ENCODE results near the gene DAPL1.

DAPL1 gene

DNA sequence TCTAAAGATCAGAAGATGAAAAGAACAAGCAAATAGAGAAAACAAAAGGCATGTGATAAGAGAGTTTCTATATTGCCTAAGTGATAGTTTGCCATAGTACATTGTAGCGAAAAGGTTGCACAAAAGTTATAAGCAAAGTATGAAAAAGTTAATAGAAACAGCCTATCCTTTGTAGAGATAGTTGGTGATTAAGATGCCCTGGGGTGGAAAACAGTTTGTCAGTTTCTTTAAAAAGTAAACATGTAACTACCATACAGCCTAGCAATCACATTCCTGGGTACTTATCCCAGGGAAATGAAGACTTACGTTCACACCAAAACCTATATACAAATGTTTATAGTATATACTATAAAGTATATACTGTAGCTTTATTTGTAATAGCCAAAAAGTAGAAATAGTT lies 16.9 kb upstream of the DAPL1 start:
- no peak for DNase-seq

DNA sequence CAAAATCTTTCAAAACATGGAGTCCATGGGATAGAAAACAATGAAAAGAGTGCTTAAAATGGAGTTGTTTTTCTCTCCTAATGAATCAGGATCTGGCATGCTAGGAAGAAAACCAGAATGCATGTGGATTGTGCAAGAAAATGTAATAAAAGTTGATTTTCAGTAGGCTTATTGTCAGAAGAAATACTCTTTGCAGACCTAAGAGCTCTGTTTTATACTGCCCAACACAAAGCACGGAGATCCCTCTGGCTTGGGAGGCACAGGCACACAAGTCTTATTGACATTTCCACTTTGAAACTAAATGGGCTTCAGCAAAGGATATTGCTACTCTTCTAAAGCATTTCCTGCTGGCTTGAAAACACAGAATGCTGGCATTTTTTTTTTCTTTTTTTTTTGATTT lies 15.5 kb upstream of the DAPL1 start:
- DNase-seq, result no peak

DNA sequence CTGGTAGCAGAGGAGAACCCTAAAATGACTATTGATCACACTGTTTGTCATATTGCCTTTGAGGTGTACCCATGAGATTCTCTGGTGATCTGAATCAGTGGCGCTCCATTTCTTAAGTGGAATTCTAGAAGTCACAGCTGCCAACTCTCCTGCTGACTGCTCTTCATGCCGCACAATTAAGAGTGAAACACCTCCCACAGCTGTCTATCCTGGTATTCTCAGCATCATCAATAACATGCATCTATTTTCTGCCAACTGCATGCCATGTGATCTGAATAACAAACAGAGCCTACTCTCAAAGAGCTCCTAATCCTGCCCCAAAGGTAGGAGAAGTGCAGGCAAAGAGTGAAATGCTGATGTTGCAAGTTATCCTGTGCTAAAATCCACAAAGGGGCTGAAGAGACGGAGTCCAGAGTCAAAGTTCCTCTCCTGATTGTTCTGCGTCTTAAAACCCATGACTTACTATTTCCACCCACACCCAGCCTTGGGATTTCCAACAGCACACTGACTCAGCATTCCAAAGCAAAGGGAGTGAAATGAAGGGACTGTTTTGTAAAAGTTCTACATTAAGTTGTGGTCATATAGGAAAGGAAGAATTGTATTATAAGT lies 13.7 kb upstream of the DAPL1 start:
- peak; percentile 50 for DNase-seq

- DNase-seq, result no peak
Measured at GRCh38 chr2:158782136-158782535, 13.0 kb upstream of the DAPL1 start.

DNA sequence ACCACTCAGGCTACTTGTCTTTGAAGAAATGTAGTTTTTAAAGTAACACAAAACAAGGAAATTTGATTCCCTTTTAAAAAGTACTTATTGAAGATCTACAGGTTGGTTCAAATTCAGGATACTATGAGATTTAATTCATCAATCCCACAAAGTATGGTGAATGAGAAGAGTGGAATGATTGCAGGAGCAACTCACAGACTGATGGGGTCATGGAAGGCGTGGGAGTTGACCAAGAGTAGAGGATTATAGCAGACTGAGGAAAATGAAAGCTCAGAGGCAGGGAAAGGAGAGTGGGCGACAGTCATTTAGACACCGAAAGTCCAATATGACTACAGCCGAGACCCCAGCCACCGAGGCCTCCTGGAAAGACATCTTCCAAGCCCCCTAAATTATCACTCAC lies 12.5 kb upstream of the DAPL1 start:
- DNase-seq, result no peak

GRCh38 chr2:158783923-158784322 lies 11.2 kb upstream of the DAPL1 start:
- DNase-seq, result no peak

DNA sequence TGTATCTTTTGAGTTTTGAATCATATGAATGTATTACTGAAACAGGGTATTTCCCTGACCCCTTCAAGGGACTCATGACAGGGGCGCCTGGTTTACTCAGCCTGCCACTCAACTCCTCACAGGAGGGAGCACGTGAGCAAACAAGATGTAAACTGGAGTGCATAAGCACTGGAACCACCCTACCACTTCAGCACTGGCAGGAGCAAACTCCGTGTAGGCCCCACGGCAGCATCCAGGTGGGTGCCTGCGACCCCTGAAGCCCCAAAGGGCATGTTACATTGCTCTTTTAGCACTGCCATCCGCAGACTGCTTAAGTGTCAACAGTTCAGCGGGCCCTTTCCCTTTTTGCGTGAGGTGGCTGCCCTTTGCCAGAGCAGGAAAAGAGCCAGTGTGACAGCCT lies 8.2 kb upstream of the DAPL1 start:
- no peak for DNase-seq

GRCh38 chr2:158788951-158789350 lies 6.2 kb upstream of the DAPL1 start:
- no peak for DNase-seq

- no peak for DNase-seq
Measured at GRCh38 chr2:158796652-158797051, 1.5 kb downstream of the DAPL1 start.

DNA sequence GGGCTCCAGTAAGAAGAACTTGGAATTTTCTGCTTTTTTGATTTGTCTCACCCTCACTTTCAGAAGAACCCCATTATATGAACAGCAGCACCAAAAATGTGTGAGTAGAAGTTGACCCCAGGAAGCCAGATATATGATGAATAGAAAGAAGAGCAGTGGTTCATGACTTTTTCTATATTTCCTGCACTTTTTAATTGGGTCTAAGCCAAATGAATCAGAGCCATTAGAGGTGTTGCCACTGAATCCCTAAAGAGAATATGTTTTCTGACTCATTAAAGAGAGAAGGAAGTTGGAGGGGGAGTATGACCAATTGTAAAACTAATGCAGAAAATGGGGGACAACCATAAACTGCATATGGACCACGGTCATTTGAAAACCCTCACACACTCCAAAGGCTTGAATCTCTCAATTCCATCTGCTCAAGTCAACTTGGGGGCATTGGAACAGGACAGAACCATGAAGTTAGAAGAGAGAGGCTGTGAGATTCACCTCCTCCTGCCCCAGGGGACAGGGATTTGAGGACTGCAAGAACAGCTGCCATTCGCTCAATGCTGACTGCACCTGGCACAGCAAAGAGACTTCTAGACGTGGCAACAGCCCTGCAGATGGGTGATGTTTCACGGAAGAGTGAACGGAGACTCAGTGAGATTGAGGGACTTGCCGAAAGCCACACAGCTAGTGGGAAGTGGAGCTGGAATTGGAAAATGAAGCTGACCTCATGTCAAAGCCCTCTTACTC lies 3.0 kb downstream of the DAPL1 start:
- no peak for DNase-seq

- DNase-seq, result no peak
Measured at GRCh38 chr2:158799181-158799580, 4.1 kb downstream of the DAPL1 start.

- no peak for DNase-seq
Measured at GRCh38 chr2:158803506-158803905, 8.4 kb downstream of the DAPL1 start.

- DNase-seq, result no peak
Measured at GRCh38 chr2:158805255-158805654, 10.1 kb downstream of the DAPL1 start.

DNA sequence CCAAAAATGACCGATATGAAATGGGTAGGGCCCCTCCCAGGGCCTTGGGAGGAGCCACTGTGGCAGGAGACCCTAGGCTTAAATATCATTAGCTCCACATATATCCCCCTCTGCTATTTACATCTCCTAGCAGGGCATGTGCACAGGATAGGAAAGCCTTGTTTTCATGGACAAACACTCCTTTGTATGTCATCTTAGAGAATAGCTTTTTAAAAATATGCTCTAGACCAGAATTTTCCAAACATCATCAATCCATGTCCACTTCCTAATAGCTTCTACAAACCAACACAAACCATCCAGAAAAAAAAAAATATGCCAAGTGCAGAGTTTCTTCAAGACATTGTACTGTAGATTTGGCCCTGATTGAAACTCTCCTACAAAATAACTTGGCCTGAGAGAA lies 10.8 kb downstream of the DAPL1 start:
- DNase-seq, result no peak

DNA sequence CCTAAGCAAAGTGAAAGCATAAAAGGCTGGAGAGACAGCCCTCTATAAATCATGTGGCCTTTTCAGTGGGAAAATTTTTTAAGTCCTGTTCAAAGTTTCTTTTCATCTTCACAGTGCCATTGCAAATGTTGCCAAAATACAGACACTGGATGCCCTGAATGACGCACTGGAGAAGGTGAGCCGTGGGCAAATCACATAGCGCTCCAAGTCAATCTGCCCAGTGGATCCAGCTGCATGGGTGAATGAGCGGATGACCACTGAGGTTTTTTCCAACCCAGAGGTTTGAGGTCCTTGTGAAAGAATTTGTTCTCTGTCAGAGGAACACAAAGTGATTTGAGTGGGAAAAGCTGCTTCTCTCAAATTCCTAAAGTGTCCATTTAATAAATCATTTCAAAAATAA lies 11.8 kb downstream of the DAPL1 start:
- no peak for DNase-seq

DNA sequence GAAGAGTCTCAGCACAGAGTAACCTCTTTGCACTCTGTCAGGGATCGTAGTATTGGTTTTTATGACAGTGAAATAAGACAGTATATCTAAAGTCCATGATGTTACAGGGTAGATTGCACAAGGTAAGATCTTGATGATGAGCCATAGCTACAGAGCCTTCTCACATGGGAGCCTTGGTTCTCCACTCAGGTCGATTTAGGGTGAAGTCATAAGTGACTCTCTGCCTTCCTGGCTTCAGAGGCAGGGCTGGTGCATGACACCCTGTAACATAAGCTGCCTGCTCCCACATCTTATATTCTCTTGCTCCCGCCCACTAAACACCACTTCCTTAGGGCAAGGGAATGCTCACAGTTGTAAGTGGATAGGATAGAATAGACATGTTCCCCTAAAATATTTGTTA lies 13.3 kb downstream of the DAPL1 start:
- DNase-seq, result no peak

- DNase-seq, result no peak
Measured at GRCh38 chr2:158809816-158810215, 14.7 kb downstream of the DAPL1 start.

DNA sequence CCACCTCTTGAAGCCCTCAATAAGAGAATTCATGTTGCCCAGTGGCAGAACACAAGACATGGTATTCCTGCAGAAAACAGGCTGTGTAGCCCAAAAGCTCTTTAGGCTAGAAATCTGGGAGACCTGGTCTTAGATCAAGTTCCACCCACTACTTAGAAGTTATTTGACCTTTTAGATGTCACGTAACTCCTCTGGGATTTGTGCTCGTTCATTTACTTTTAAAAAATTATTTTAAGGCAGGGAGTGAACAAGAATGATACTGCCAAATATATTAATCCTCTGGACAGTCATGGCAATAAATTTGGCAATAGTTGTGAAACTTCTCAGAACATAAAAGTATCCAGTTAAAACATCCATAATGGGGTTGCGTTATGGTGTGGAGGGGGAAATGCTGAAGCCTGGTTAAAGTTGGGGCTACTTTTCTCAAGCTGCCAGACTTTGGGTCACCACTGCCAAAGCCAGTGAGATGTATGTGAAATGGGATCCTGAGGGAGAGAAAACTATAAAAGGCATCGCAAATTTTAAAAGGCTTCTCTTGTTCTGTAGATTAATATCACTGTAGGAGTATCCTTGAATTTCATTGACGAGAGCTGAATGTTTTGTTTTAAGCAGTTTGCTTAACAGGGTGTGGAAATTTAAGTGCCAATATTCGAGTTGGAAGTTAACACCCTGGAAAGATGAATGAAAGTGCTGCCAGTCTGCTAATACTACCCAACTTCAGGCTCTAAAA lies 15.8 kb downstream of the DAPL1 start:
- no peak for DNase-seq

GRCh38 chr2:158815166-158815565 lies 20.0 kb downstream of the DAPL1 start:
- DNase-seq, result no peak

- no peak for DNase-seq
Measured at GRCh38 chr2:158815658-158816057, 20.5 kb downstream of the DAPL1 start.

GRCh38 chr2:158817588-158817987 lies 22.5 kb downstream of the DAPL1 start:
- peak; percentile 26 for DNase-seq

- no peak for DNase-seq
Measured at GRCh38 chr2:158818511-158818910, 23.4 kb downstream of the DAPL1 start.

DNA sequence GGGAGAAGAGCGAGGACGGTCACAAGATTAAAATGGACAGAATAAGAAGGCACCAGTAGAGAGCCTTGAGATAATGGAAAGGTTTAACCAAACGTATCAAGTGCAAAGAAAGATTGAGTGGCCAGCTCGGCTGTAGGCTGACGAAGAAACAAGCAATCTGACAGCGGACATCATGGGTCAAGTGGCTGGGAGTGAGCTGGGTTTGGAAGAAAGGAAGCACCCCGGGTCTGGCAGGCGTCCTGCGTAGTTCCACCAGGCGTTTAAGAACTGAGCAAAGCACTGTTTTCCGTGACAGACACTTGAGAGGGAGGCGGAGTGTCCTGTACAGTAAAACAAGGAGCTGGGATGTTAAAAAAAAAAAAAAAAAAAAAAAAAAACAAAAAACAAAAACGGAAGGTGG lies 27.1 kb downstream of the DAPL1 start:
- no peak for DNase-seq

DNA sequence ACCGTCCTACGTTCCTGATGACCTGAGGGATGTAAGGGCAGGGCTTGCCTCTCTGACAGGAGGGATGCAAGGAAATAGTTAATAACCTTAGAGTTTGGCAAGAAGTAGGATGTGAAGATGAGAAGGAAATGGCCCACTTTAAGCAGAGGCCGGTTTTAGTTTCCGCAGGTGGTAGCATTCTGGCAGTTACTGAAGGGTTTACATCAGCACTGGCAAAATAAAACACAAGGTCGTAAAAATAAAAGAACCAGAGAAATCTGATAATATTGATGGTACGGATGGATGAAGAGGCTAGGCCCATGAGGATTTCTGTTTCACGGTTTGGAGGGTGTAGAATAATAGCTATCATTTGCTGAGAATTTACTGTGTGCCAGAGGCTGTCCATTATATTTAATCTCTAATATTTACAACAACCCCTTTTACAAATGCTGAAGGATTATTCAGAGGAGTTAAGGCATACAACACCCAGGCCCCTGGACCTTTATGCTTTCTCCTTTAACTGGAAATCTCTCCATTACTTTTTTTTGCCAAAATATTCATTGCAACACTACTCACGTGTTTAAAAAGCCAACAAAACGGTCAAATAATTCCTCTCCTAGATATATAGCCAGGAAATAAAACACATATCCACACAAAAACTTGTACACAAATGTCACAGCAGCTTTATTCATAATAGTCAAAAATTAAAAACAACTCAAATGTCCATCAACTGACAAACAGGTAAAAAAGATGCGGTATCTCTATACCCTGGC lies 28.5 kb downstream of the DAPL1 start:
- no peak for DNase-seq
